ENCODE measurements around the gene SLC25A21. TPM values are rescaled to one million over a fixed set of nuclear protein-coding genes. Genes with fewer than 3 reads are reported as not detected.

SLC25A21 gene
- total and polyA plus RNA-seq, 10 of the 15 experiments (the other 5 are each of a cell fraction or from before 2014, with no cell fraction given), result 0.06 to 0.72 (median 0.17) TPM; not detected in 3

DNA sequence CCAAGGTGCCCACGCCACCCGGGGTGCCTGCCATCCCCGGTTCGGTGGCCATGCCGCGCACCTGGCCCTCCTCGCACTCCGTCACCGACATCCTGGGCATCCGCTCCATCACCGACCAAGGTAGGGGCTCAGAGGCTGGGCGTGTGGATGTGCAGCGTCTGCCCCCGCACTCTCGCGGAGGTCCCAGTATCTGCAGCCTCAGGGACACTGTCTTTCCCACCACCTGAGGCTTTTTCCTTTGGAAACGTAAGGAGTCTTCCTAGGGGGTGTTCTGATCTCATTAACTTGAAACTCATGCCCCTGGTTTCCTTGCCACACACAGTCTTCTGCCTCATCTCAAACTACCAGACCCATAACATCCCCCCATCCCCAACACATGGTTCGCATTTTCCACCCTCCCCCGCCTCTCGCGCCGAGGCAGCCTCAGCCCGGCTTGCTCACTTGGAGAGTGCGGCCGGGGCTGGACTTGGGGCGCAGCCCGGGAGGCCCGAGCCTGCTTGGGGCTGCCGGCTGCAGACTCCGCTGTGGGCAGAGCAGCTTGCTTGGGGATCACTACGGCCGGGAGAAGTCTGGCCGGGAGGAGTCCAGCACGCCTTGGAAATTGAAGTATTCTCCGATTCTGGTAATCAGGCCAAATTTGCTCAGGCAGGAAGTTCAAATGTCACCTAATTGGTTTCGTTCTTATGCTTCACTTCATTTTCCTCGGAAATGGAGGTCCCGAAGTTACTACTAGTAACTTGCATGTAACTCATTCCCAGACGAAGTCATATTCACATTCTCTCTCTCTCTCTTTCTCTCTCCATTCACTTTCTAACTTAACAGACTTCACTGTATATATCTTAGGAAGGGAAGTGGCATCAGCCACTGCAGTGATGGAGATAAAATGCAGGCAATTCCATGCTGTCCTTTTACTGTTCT is 508.7 kb downstream of the SLC25A21 start:
- no TSS peak for BruUV-seq (replicated peaks)
- CTCF ChIA-PET, result no interaction called here
- RAD21 ChIA-PET (ENCODE audit: unreplicated experiment), result no interaction called here
- intact Hi-C loops (cut with micrococcal nuclease; ENCODE audit: unreplicated experiment) (no loop called here), in situ Hi-C loops (cut with MboI) (no loop called here)
- no peak overlapping the region for H3K27ac ChIP-seq (ENCODE audit: control insufficient read depth, insufficient read depth)
- no peaks in the 10 kb centered on the region for H3K36me3 ChIP-seq (ENCODE audit: control insufficient read depth in 2 of 2, insufficient read depth in 2 of 2, low read length in 1 of 2)
- peaks cover 3 to 12% of the 10 kb centered on the region in 2 experiments; a peak in 3 of 4 replicates for H3K27me3 ChIP-seq (replicated peaks in 1 of 2; ENCODE audit: control insufficient read depth in 2 of 2, insufficient read depth in 2 of 2, low read length in 1 of 2)
- DNase-seq (ENCODE audit: low read depth, low spot score) (no peak), FAIRE-seq (no peak), ATAC-seq (no peak)
- no peak overlapping the region for H3K9ac ChIP-seq (ENCODE audit: control insufficient read depth, insufficient read depth, low read length)
- WGBS (ENCODE audit: insufficient coverage, insufficient replicate concordance, low lambda C conversion rate, missing lambda C conversion rate), result 42% methylated on average over 39 of the region's 39 CpGs
- peaks cover 5% of the 10 kb centered on the region; the same call in 1 of the 3 replicates for H3K9me3 ChIP-seq (replicated peaks; ENCODE audit: control insufficient read depth, insufficient read depth, low read length)
- no peaks in the 10 kb centered on the region for H3K79me2 ChIP-seq (ENCODE audit: control insufficient read depth, insufficient read depth, low read length)
- H4K20me1 ChIP-seq (ENCODE audit: control insufficient read depth, insufficient read depth), result no peaks in the 10 kb centered on the region
- no peak overlapping the region for H3K4me3 ChIP-seq
- TF ChIP-seq, protein P1, sequence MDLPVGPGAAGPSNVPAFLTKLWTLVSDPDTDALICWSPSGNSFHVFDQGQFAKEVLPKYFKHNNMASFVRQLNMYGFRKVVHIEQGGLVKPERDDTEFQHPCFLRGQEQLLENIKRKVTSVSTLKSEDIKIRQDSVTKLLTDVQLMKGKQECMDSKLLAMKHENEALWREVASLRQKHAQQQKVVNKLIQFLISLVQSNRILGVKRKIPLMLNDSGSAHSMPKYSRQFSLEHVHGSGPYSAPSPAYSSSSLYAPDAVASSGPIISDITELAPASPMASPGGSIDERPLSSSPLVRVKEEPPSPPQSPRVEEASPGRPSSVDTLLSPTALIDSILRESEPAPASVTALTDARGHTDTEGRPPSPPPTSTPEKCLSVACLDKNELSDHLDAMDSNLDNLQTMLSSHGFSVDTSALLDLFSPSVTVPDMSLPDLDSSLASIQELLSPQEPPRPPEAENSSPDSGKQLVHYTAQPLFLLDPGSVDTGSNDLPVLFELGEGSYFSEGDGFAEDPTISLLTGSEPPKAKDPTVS (IDR thresholded peaks at IDR 0.05; ENCODE audit: low read depth, low read length), result no peak
- no peak for TF ChIP-seq KDM1A (IDR thresholded peaks at IDR 0.05; ENCODE audit: borderline replicate concordance)
- no peak for TF ChIP-seq ZNF622 (IDR thresholded peaks at IDR 0.05)
- no peak for TF ChIP-seq TARDBP (IDR thresholded peaks at IDR 0.05; ENCODE audit: borderline replicate concordance)
- TF ChIP-seq PAX8 (IDR thresholded peaks at IDR 0.05), result no peak
- TF ChIP-seq TCF3 (IDR thresholded peaks at IDR 0.05; ENCODE audit: borderline replicate concordance, insufficient read depth, low read depth, low read length), result no peak
- TF ChIP-seq ETV6 (conservative IDR thresholded peaks at IDR 0.05 in 1 of 2, IDR thresholded peaks at IDR 0.05 in 1 of 2; ENCODE audit: borderline replicate concordance in 1 of 2, low read depth in 1 of 2), result no peak
- TF ChIP-seq CREB1 (IDR thresholded peaks at IDR 0.05; ENCODE audit: low read depth), result no peak
- TF ChIP-seq NR2C2 (IDR thresholded peaks at IDR 0.05; ENCODE audit: borderline replicate concordance, control insufficient read depth, insufficient read length, low read depth), result no peak
- no peak for TF ChIP-seq RAD51 (IDR thresholded peaks at IDR 0.05)
- TF ChIP-seq CBX3 (IDR thresholded peaks at IDR 0.05; ENCODE audit: borderline replicate concordance, low read depth), result no peak
- no peak for TF ChIP-seq KAT2A (conservative IDR thresholded peaks at IDR 0.05; ENCODE audit: control insufficient read depth, low read depth, low read length)
- no peak for TF ChIP-seq ZNF217 (IDR thresholded peaks at IDR 0.05)
- TF ChIP-seq POLR2AphosphoS5 (IDR thresholded peaks at IDR 0.05; ENCODE audit: low read length), result no peak
- TF ChIP-seq, protein P2, sequence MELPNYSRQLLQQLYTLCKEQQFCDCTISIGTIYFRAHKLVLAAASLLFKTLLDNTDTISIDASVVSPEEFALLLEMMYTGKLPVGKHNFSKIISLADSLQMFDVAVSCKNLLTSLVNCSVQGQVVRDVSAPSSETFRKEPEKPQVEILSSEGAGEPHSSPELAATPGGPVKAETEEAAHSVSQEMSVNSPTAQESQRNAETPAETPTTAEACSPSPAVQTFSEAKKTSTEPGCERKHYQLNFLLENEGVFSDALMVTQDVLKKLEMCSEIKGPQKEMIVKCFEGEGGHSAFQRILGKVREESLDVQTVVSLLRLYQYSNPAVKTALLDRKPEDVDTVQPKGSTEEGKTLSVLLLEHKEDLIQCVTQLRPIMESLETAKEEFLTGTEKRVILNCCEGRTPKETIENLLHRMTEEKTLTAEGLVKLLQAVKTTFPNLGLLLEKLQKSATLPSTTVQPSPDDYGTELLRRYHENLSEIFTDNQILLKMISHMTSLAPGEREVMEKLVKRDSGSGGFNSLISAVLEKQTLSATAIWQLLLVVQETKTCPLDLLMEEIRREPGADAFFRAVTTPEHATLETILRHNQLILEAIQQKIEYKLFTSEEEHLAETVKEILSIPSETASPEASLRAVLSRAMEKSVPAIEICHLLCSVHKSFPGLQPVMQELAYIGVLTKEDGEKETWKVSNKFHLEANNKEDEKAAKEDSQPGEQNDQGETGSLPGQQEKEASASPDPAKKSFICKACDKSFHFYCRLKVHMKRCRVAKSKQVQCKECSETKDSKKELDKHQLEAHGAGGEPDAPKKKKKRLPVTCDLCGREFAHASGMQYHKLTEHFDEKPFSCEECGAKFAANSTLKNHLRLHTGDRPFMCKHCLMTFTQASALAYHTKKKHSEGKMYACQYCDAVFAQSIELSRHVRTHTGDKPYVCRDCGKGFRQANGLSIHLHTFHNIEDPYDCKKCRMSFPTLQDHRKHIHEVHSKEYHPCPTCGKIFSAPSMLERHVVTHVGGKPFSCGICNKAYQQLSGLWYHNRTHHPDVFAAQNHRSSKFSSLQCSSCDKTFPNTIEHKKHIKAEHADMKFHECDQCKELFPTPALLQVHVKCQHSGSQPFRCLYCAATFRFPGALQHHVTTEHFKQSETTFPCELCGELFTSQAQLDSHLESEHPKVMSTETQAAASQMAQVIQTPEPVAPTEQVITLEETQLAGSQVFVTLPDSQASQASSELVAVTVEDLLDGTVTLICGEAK (IDR thresholded peaks at IDR 0.05; ENCODE audit: borderline replicate concordance), result no peak
- no peak for TF ChIP-seq FOXK2 (IDR thresholded peaks at IDR 0.05)
- TF ChIP-seq MTA3 (IDR thresholded peaks at IDR 0.05; ENCODE audit: borderline replicate concordance, low read length), result no peak
- TF ChIP-seq NR2C1 (IDR thresholded peaks at IDR 0.05), result no peak
- no peak for TF ChIP-seq SMAD5 (IDR thresholded peaks at IDR 0.05; ENCODE audit: low read depth)
- SMC1A ChIA-PET (ENCODE audit: uncharacterized antibody, unreplicated experiment), result no interaction called here
- H3K4me2 ChIP-seq (ENCODE audit: control insufficient read depth, insufficient read depth), result no peak overlapping the region
- no peak overlapping the region for H2AFZ ChIP-seq (ENCODE audit: control insufficient read depth, low read depth, low read length)
- POLR2A ChIA-PET, result no interaction called here
- no peaks in the 10 kb centered on the region for H3K4me1 ChIP-seq (ENCODE audit: control insufficient read depth, insufficient read depth, low read length)

Data from GM12878 (cell line).